Glutamatergic neuron (in vitro differentiated cells): ENCODE data around the gene TMEM184A. TPM values are rescaled to one million over a fixed set of nuclear protein-coding genes. Genes with fewer than 3 reads are reported as not detected.

Experiments
- DNase-seq: peaks from one replicate; pipeline ENCODE4 v3.0.0; 2022
- H3K27ac Mint-ChIP-seq: one replicate; pipeline ENCODE4 v1.8.0; 2020; ENCODE audit warnings: mild to moderate bottlenecking, mixed read lengths, inconsistent platforms; ENCODE audit not compliant: unreplicated experiment
- H3K27me3 Mint-ChIP-seq: one replicate; pipeline ENCODE4 v1.8.0; 2020; ENCODE audit warnings: mild to moderate bottlenecking, moderate library complexity, mixed read lengths, inconsistent platforms; ENCODE audit not compliant: unreplicated experiment
- H3K36me3 Mint-ChIP-seq: one replicate; pipeline ENCODE4 v1.8.0; 2020; ENCODE audit warnings: mild to moderate bottlenecking, mixed read lengths, inconsistent platforms; ENCODE audit not compliant: unreplicated experiment
- H3K4me1 Mint-ChIP-seq: one replicate; pipeline ENCODE4 v1.8.0; 2020; ENCODE audit warnings: mild to moderate bottlenecking, low read depth, mixed read lengths, inconsistent platforms; ENCODE audit not compliant: unreplicated experiment
- H3K4me3 Mint-ChIP-seq: one replicate; pipeline ENCODE4 v1.8.0; 2020; ENCODE audit warnings: mild to moderate bottlenecking, mixed read lengths, inconsistent platforms; ENCODE audit not compliant: unreplicated experiment
- H3K9me3 Mint-ChIP-seq: one replicate; pipeline ENCODE4 v1.8.0; 2020; ENCODE audit warnings: mild to moderate bottlenecking, moderate library complexity, mixed read lengths, inconsistent platforms; ENCODE audit not compliant: unreplicated experiment
- CTCF ChIP-seq: fragments of 200-600 bp; sonication (generic); IDR thresholded peaks from one replicate; pipeline ENCODE4 v1.5.0; 2021; ENCODE audit not compliant: partially characterized antibody, unreplicated experiment
- total RNA-seq: library from RNA; stranded (reverse); fragmentation: NEBNext Ultra II Directional; extraction: Animal tissue kit (Norgen Biotek cat#: 25700); gene quantifications from one replicate; pipeline ENCODE4 v1.2.1, GENCODE V29; 2021; ENCODE audit not compliant: unreplicated experiment

The TMEM184A gene
- total RNA-seq, 1 donor from 2014 or later: 20.7 TPM

DNA sequence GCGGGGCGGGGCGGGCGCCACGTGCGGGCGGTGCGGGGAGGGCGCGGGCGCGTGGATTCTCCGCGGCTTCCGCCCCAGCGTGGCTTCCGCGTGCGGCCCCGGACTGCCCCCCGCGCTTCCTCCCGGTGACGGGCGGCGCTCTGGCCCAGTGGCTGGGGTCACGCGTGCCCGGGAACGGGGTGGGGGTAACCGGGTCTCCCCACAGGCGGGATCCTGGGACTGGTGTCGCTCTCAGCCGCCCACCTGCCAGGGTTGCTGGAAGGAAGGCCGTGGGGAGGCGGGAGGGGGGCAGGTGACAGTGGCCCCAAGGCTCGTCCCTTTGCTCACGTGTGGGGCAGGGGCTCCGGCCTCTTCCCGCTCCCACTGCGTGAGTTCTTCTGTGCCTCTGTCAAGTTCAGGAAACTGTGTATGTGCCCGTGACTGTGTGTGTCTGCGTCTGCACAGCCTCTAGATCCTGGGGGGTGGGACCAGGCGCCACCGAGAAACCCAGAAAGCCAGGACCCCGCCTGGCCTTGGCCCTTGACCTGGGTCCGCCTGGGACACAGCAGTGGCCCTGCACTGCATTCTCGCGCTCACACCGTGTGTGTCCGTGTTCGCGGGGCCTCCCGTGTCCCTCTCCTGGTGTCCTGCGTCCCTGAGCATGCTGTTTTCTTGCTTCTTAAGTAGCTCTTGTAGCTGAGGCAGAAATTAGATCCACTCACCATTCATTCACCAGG, 24.6 kb downstream of the TMEM184A start:
- Mint-ChIP-seq H3K27me3 (peaks cover 7% of the 10 kb centered on the region), H3K36me3 (no peaks in the 10 kb centered on the region), H3K4me3 (peak overlapping the region; percentile 85), H3K9me3 (no peaks in the 10 kb centered on the region), H3K4me1 (peaks cover 9% of the 10 kb centered on the region), H3K27ac (no peak overlapping the region)
- DNase-seq: no peak
- no peak for TF ChIP-seq CTCF

DNA sequence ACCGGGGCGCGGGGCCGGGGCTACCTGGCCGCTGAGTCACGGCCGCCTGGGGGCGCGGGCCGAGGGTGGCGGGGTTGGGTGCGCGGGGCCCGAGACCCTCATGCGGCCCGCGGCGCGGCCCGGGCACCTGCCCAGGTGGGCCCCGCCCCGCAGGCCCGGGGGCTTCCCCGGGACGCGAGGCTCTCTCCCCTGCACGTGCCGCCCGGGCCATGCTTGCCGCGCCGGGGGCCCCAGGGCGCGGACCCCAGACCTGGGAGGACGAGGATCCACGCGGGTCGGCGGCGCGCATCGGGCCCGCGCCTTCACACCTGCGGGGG, 25.1 kb downstream of the TMEM184A start:
- peaks cover 7% of the 10 kb centered on the region for H3K27me3 Mint-ChIP-seq
- H3K4me3 Mint-ChIP-seq: no peak overlapping the region
- no peak for TF ChIP-seq CTCF
- H3K9me3 Mint-ChIP-seq: no peaks in the 10 kb centered on the region
- H3K4me1 Mint-ChIP-seq: peaks cover 9% of the 10 kb centered on the region
- DNase-seq: no peak
- H3K36me3 Mint-ChIP-seq: no peaks in the 10 kb centered on the region
- no peak overlapping the region for H3K27ac Mint-ChIP-seq

GRCh38 chr7:1529383-1530116, 26.5 kb downstream of the TMEM184A start:
- Mint-ChIP-seq H3K9me3 (no peaks in the 10 kb centered on the region), H3K27ac (no peak overlapping the region), H3K4me1 (peaks cover 9% of the 10 kb centered on the region), H3K27me3 (peaks cover 11% of the 10 kb centered on the region), H3K36me3 (no peaks in the 10 kb centered on the region), H3K4me3 (peak overlapping the region; percentile 73)
- no peak for TF ChIP-seq CTCF
- no peak for DNase-seq

- peaks cover 9% of the 10 kb centered on the region for H3K27me3 Mint-ChIP-seq
- peaks cover 3% of the 10 kb centered on the region for H3K9me3 Mint-ChIP-seq
- TF ChIP-seq CTCF: no peak
- H3K27ac Mint-ChIP-seq: no peak overlapping the region
- DNase-seq: no peak
- H3K4me3 Mint-ChIP-seq: no peak overlapping the region
- H3K36me3 Mint-ChIP-seq: no peaks in the 10 kb centered on the region
- H3K4me1 Mint-ChIP-seq: no peaks in the 10 kb centered on the region
Observed at GRCh38 chr7:1526271-1526754, 29.7 kb downstream of the TMEM184A start.

DNA sequence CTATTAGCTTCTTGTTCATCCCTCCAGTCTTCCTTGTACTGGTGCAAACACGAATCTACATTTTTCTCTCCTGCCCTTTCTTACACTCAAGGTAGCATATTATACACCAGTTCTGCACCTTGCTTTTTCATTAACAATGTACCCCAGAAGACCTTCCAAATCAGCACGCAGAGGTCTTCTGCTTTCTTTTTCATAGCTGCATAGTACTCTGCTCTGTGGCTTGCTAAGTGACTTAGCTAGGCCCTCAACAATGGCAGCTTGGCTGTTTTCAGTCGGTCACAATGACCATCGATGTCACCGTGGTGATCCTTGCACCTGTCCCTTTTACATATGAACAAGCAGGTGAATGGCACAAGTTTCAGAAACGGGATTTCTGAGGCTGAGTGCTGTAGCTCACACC, 30.6 kb downstream of the TMEM184A start:
- H3K27ac Mint-ChIP-seq: no peak overlapping the region

More for the DNA sequence above, 30.6 kb downstream of the TMEM184A start:
- Mint-ChIP-seq H3K9me3 (peaks cover 4% of the 10 kb centered on the region), H3K4me3 (no peak overlapping the region), H3K4me1 (no peaks in the 10 kb centered on the region), H3K27me3 (peaks cover 9% of the 10 kb centered on the region), H3K36me3 (no peaks in the 10 kb centered on the region)
- DNase-seq: no peak
- no peak for TF ChIP-seq CTCF
